Measurements from ENCODE around the gene PTPN22. TPM values are rescaled to one million over a fixed set of nuclear protein-coding genes. Genes with fewer than 3 reads are reported as not detected.

The PTPN22 gene
- total RNA-seq, 4 donors from 2014 or later: 0.56 to 2.3 (median 0.75) TPM

DNA sequence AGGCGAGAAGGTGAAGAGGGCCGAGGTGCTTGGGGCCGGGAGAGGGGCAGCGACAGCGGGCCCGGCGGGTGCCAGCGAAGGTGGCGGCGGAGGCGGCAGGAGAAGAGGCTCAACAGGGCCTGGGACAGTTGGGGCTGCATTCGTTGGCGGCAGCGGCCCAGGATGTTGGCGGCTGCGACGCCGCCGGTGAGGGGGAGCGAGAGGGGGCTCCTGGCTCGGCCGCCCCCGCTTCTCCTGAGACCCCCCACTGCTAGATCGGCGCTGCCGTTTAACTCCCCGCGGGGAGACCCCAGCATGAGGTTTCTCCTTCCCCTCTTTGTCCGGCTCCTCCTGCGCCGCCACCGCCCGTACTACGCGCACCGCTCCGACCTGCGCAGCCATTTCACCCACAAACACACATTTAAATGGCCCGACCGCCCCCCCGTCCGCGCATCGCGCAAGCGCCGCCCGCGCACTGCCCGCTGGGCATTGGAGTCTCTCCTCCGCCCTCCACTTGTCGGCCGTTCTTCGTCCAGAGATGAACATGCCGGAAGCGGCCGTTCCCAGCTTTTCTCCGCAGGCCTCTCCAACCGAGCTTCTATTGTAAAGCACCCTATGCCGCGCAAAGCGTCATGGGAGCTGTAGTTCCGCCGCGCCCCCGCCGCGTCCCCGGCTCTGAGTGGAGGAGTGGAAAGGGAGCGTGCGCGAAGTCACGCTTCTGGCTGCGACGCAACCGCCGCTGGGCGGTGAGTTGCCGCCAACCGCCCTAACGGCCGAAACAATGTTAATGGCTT lies 59.4 kb downstream of the PTPN22 start, which contains the start of gene RSBN1:
RSBN1 (minus strand) TSS at position 589 of the 773 bp plus-strand sequence; CDS start at position 525, 64 bp downstream.
- TF ChIP-seq, protein P1, sequence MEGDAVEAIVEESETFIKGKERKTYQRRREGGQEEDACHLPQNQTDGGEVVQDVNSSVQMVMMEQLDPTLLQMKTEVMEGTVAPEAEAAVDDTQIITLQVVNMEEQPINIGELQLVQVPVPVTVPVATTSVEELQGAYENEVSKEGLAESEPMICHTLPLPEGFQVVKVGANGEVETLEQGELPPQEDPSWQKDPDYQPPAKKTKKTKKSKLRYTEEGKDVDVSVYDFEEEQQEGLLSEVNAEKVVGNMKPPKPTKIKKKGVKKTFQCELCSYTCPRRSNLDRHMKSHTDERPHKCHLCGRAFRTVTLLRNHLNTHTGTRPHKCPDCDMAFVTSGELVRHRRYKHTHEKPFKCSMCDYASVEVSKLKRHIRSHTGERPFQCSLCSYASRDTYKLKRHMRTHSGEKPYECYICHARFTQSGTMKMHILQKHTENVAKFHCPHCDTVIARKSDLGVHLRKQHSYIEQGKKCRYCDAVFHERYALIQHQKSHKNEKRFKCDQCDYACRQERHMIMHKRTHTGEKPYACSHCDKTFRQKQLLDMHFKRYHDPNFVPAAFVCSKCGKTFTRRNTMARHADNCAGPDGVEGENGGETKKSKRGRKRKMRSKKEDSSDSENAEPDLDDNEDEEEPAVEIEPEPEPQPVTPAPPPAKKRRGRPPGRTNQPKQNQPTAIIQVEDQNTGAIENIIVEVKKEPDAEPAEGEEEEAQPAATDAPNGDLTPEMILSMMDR (IDR thresholded peaks at IDR 0.05): no peak
- peak in 1 of 2 donors; percentile 84 for TF ChIP-seq POLR2A (IDR thresholded peaks at IDR 0.05)
- 0 to 1% methylated on average over 72 to 81 of the region's 82 CpGs for WGBS, 2 donors
- peak; percentile 99 to 100 for DNase-seq (ENCODE audit: low spot score in 2 of 2)
- intact Hi-C loops (cut with DNase I; ENCODE audit: low total_unique reads): loop anchor here (5.0 kb wide), 1 partner anchor 610 kb away; no protein-coding TSS in a partner anchor
- H3K4me3 ChIP-seq (ENCODE audit: low read depth, poor library complexity, severe bottlenecking): peak within 1 kb of the TSS; percentile 89

DNA sequence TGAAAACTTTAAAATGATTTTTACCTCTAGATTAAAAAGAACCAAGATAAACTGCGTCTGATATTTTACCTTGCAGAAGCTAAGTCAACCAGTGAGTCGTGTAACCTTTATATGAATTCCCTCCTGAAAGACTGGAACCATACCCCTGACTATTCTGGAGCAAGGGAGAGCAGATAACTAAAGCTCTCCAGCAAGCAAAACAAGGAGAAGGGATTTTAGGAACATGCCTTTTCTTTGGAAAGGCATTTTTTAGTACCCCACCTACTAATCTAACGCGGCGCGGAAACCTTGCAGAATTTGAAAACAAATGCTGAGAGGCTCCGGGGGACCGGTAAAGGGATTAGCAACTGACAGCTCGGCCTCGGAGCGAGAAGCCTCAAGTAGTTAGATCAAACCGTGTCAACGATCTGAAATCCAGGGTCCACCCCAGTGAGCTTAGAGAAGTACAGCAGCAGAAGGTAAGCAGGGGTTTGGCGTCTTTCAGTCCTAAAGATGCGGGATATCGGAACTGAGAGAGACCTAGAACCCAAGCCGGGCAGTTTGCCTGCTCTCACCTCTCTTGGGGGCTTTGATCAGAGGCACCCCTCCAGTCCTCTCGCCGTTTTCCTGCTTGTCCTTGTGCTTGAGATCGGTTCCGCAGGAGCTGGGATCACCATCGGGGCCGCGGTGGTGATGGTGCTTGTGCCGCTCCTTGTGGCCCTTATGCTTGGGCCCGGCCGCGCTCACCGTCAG lies 60.2 kb downstream of the PTPN22 start:
- intact Hi-C loops (cut with DNase I; ENCODE audit: low total_unique reads): loop anchor here (5.0 kb wide), 1 partner anchor 611 kb away; no protein-coding TSS in a partner anchor
- peak in 1 of 2 donors; percentile 40 for DNase-seq (ENCODE audit: low spot score in 2 of 2)
- H3K4me3 ChIP-seq (ENCODE audit: low read depth, poor library complexity, severe bottlenecking): peak overlapping the region; percentile 89
- 0 to 1% methylated on average over 25 to 29 of the region's 29 CpGs for WGBS, 2 donors
- TF ChIP-seq, protein P1 (IDR thresholded peaks at IDR 0.05): no peak
- TF ChIP-seq POLR2A (IDR thresholded peaks at IDR 0.05): no peak

DNA sequence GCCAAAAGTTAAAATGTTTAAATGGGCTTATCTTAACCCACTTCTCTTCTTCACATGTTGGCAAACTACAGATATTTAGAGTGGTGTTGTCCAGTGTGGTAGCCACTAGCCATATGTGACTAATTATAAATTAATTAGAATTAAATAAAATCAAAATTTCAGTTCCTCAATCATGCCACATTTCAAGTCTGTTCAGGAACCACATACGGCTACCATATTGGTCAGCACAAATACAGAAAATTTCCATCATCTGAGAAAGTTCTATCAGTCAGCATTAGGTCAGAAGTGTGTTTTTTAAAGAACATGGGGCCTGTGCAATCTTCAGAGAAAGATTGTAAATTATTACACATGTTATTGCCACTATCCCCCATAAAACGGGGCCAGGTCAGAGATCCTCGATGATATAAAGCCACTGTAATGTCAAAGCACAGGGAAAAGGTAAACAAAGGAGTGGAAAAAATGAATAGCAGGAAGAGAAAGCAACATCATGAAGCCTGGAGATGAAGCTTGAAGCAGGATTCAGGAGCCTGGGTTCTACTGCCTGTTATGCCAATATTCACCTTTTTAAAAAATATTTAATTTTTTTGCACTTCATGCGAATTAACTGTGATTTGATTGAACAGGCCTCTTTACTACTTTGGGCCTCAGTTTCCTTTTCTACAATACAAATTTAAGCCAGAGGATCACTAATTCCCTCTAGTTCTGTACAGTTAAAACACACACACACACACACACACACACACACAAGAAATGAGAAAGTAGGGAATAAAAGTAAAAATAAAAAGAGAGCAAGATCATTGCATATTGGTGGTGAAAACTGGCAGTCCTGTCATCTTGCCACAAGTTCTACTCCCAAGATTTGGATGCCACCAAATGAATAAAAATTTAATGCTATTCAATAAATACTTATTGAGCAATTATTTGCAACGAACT lies 61.6 kb downstream of the PTPN22 start:
- H3K4me3 ChIP-seq (ENCODE audit: low read depth, poor library complexity, severe bottlenecking): no peak overlapping the region
- 38 to 42% methylated on average over 5 of the region's 5 CpGs for WGBS, 2 donors
- intact Hi-C loops (cut with DNase I; ENCODE audit: low total_unique reads): loop anchor here (5.0 kb wide), 1 partner anchor 612 kb away; no protein-coding TSS in a partner anchor
- no peak for TF ChIP-seq POLR2A (IDR thresholded peaks at IDR 0.05)
- TF ChIP-seq, protein P1 (IDR thresholded peaks at IDR 0.05): no peak
- no peak for DNase-seq (ENCODE audit: low spot score in 2 of 2)

DNA sequence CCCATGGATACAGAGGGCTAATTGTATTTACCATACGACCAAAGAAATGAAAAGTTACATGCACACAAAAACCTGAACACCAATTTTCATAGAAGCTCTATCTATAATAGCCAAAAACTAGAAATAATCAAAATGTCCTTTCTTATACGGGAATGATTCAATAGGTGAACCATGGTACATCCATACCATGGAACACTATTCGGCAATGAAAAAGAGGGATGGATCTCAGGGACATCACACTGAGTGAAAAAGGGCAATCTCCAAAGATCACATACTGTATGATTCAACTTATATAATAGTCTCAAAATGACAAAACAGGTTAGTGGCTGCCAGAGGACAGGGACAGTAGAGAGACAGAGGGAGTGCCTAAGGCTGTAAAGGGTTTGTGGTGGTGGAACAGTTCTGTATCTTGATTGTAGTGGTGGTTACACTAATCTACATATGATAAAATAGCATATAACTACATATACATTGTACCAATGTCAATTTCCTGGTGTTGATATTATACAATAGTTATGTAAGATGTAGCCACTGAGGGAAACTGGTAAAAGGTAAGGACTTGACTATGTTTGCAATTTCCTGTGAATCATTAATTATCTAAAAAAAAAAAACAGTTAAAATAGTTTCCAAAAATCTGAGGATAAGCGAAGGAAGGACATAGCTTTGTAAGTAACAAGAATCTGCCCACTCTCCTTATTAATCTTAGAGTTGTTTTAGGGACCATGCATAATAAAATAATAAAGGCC lies 62.9 kb downstream of the PTPN22 start:
- TF ChIP-seq, protein P1 (IDR thresholded peaks at IDR 0.05): no peak
- TF ChIP-seq POLR2A (IDR thresholded peaks at IDR 0.05): no peak
- 88 to 94% methylated on average over 4 of the region's 4 CpGs for WGBS, 2 donors
- intact Hi-C loops (cut with DNase I; ENCODE audit: low total_unique reads): no loop called here
- no peak overlapping the region for H3K4me3 ChIP-seq (ENCODE audit: low read depth, poor library complexity, severe bottlenecking)
- no peak for DNase-seq (ENCODE audit: low spot score in 2 of 2)

DNA sequence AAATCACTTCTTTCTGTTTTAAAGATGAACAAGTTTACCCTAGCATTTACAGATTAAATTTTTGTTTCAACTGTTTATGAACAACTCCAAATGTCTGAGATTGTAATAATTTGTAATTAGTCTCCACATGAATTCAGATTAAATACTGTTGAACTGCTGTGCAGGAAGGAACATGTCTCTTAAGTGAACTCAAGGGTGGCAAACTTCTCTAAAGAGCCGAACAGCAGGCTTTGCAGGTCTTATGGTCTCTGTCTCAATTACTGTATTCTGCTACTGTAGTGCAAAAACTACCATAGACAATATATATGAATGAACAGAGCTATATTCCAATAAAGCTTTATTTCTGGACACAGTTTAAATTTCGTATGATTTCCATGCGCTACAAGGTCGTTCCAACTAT lies 65.9 kb downstream of the PTPN22 start:
- no peak for TF ChIP-seq POLR2A (IDR thresholded peaks at IDR 0.05)
- TF ChIP-seq, protein P1 (IDR thresholded peaks at IDR 0.05): no peak
- WGBS, 2 donors: 82 to 84% methylated on average over 4 of the region's 4 CpGs
- no peak for DNase-seq (ENCODE audit: low spot score in 2 of 2)
- intact Hi-C loops (cut with DNase I; ENCODE audit: low total_unique reads): no loop called here
- H3K4me3 ChIP-seq (ENCODE audit: low read depth, poor library complexity, severe bottlenecking): no peak overlapping the region

Data from lower leg skin (tissue), 4 donors.